Breast epithelium (tissue), 4 donors: Measurements from ENCODE around the gene ANKRD39. TPM values are rescaled to one million over a fixed set of nuclear protein-coding genes. Genes with fewer than 3 reads are reported as not detected.
"Not testable (repeated sequence)": the region's sequence is repeated elsewhere in the genome, so short reads cannot be mapped to it uniquely, and the experiment has no call there.

Source experiments
- DNase-seq, 2 donors: peaks; one replicate each; pipeline ENCODE4 v3.0.0-alpha.2; 2019; ENCODE audit warnings: low spot score in 2 of 2
- H3K27ac ChIP-seq, 2 donors: fragments of 200-600 bp; sonication (generic) in 1 of 2; one replicate each; pipeline ENCODE4 v1.5.1; 2016 to 2019; ENCODE audit warnings: mild to moderate bottlenecking in 1 of 2
- H3K27me3 ChIP-seq, 2 donors: fragments of 200-600 bp; sonication (generic) in 1 of 2; one replicate each; pipeline versions ENCODE4 v1.5.1 to v1.6.0; 2017 to 2019; ENCODE audit warnings: control low read depth in 1 of 2, mild to moderate bottlenecking in 1 of 2
- H3K36me3 ChIP-seq: fragments of 200-600 bp; one replicate; pipeline ENCODE4 v1.5.1; 2019
- H3K4me1 ChIP-seq, 2 donors: fragments of 200-600 bp; sonication (generic); one replicate each; pipeline ENCODE4 v1.5.1; 2016 to 2019; ENCODE audit warnings: control low read depth in 1 of 2
- H3K4me3 ChIP-seq, 3 donors: fragments of 200-600 bp; sonication (generic); 1 replicate in 2 of 3; 2 replicates in 1 of 3; pipeline ENCODE4 v1.5.1; 2016 to 2019; ENCODE audit warnings: mild to moderate bottlenecking in 3 of 3, moderate library complexity in 2 of 3
- H3K9me3 ChIP-seq, 2 donors: fragments of 200-600 bp; sonication (generic) in 1 of 2; one replicate each; pipeline ENCODE4 v1.5.1; 2016 to 2019; ENCODE audit warnings: control low read depth in 1 of 2
- POLR2A ChIP-seq: fragments of 450-650 bp; IDR thresholded peaks from one replicate; pipeline ENCODE4 v1.6.1; 2016; ENCODE audit warnings: antibody characterized with exemption, mild to moderate bottlenecking, moderate library complexity
- POLR2AphosphoS5 ChIP-seq, 3 donors: sonication (generic); formaldehyde crosslinking; IDR thresholded peaks; one replicate each; pipeline ENCODE4 v1.6.1; 2017; ENCODE audit warnings: antibody characterized with exemption in 3 of 3
- intact Hi-C: fragments of 100-400 bp; cut with DNase I; formaldehyde crosslinking; loops from one replicate; pipeline ENCODE4 v1.15.1; 2023; ENCODE audit warnings: low total_unique reads
- total RNA-seq, 3 donors: library from RNA; depleted of rRNA; stranded (reverse); fragments of >200 nt; gene quantifications; one replicate each; pipeline ENCODE4 v1.1.0, GENCODE V29; 2016
- TF ChIP-seq, protein P1 (sequence below), 3 donors: fragments of 450-650 bp; IDR thresholded peaks; one replicate each; pipeline ENCODE4 v1.5.1; 2016 to 2017; ENCODE audit warnings: antibody characterized with exemption in 3 of 3, mild to moderate bottlenecking in 3 of 3, moderate library complexity in 3 of 3

The ANKRD39 gene
- total RNA-seq, 3 donors from 2014 or later, result 8.8 to 15.8 (median 9.2) TPM

DNA sequence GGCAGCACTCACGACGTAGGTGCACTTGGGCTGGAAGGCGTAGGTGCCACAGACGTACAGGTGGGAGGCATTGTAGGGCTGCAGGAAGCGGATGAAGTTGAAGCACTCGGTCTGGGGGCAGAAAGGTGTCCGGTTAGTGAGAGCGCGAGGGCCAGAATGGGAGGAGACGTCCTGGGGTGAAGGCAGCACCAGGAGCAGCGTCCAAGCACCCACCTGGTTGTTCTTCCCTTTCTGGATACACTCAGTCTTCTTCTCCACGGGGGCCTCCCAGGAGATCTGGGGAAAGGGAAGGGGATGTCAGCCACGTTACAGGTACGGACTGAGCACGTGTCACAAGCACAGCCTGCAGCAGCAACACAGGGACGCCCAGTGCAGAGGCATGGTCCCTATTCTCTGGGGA lies 7.8 kb upstream of the ANKRD39 start:
- H3K27ac ChIP-seq, result peak overlapping the region in 1 of 2 donors; percentile 96
- peak overlapping the region in 1 of 3 donors; percentile 99 for H3K4me3 ChIP-seq
- peaks cover 0 to 16% of the 10 kb centered on the region in 2 donors for H3K4me1 ChIP-seq
- intact Hi-C loops, result loop anchor here (5.0 kb wide), 1 partner anchor 87 kb away; no protein-coding TSS in a partner anchor
- no peaks in the 10 kb centered on the region for H3K27me3 ChIP-seq
- TF ChIP-seq POLR2A (no peak), POLR2AphosphoS5 (IDR thresholded peaks at IDR 0.05) (no peak)
- TF ChIP-seq, protein P1, sequence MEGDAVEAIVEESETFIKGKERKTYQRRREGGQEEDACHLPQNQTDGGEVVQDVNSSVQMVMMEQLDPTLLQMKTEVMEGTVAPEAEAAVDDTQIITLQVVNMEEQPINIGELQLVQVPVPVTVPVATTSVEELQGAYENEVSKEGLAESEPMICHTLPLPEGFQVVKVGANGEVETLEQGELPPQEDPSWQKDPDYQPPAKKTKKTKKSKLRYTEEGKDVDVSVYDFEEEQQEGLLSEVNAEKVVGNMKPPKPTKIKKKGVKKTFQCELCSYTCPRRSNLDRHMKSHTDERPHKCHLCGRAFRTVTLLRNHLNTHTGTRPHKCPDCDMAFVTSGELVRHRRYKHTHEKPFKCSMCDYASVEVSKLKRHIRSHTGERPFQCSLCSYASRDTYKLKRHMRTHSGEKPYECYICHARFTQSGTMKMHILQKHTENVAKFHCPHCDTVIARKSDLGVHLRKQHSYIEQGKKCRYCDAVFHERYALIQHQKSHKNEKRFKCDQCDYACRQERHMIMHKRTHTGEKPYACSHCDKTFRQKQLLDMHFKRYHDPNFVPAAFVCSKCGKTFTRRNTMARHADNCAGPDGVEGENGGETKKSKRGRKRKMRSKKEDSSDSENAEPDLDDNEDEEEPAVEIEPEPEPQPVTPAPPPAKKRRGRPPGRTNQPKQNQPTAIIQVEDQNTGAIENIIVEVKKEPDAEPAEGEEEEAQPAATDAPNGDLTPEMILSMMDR (IDR thresholded peaks at IDR 0.05), result no peak
- H3K9me3 ChIP-seq, result no peaks in the 10 kb centered on the region
- no peak for DNase-seq
- no peaks in the 10 kb centered on the region for H3K36me3 ChIP-seq

DNA sequence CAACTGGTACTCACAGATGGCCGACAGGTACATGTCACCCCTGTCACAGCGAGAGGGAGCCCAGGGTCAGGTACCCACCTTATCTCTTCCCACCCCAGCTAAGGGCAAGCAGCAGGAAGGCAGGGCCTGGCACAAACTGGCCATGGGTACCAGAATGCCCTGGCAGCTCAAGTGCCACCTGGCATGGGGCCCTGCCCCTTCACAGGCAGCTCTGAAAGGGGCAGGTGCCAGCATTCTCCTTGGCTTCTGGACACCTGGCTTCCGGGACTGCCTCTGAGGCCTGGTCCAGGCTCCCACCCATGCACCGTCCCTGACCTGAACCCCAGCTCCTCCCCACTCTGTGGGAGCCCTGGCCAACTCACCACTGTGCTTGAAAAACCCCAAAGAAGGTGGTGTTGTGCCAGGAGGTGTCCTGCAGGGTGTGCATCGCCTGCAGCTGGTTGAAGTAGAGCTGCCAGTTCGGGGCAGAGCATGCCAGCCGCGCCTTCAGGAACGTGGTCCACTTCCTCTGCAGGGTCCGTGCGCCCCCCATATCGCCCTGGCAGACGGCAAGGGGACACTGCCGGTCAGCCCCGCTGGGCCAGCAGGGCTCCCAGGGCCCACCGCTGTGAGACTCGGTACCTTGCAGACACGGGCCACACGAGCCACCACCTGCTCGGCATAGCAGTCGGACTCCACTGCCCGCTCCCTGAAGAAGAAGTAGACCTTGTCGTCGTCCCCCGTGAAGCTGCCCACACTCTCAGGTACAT lies 6.7 kb upstream of the ANKRD39 start:
- no peaks in the 10 kb centered on the region for H3K27me3 ChIP-seq
- peak overlapping the region in 1 of 3 donors; percentile 15 for H3K4me3 ChIP-seq
- DNase-seq, result no peak
- peaks cover 0 to 16% of the 10 kb centered on the region in 2 donors for H3K4me1 ChIP-seq
- intact Hi-C loops, result loop anchor here (5.0 kb wide), 1 partner anchor 88 kb away; no protein-coding TSS in a partner anchor
- H3K9me3 ChIP-seq, result no peaks in the 10 kb centered on the region
- TF ChIP-seq POLR2A, result no peak
- TF ChIP-seq, protein P1 (IDR thresholded peaks at IDR 0.05), result no peak
- TF ChIP-seq POLR2AphosphoS5 (IDR thresholded peaks at IDR 0.05), result no peak
- H3K36me3 ChIP-seq, result no peaks in the 10 kb centered on the region
- H3K27ac ChIP-seq, result peak overlapping the region; percentile 13 to 96

DNA sequence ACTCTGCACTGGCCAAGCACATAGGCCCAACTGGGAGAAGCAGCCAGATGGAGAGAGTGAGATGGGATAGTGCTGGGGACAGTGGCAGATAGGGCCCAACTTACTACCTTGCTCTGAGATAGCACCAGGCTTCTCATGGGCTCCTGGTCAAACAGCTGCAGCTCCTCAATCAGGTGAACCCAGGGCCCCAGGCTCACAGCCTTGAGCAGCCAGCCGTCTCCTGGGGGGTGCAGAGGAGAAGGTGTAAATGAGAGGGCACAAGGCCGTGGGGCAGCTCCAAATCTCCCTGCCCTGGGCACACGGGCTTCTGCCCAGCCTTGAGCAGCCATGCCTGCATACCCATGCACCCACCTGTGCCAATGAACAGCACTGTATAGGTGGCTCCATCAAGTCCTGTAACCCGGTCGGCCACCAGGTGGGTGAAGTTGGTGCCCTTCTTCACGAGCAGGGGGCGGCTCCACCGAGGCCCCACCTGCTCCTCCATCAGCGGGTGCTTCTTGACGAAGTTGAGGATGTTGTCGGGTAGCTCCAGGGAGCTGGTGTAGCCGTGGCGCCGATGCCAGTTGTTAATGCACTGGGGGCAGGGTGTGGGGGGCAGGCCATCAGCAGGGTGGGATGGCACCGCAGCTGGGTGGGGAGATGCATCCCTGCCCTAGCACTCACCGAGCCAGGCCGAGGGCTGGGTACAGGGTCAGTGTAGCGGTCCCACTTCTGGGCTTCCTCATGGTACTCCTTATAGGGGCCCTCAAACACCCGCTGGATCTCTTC lies 5.9 kb upstream of the ANKRD39 start:
- no peak for DNase-seq
- Histone ChIP-seq H3K36me3 (no peaks in the 10 kb centered on the region), H3K27ac (peak overlapping the region in 1 of 2 donors; percentile 96), H3K9me3 (no peaks in the 10 kb centered on the region), H3K4me3 (no peak overlapping the region), H3K27me3 (no peaks in the 10 kb centered on the region), H3K4me1 (peaks cover 6 to 18% of the 10 kb centered on the region in 2 donors)
- TF ChIP-seq POLR2AphosphoS5 (IDR thresholded peaks at IDR 0.05), result no peak
- TF ChIP-seq, protein P1 (IDR thresholded peaks at IDR 0.05), result no peak
- no peak for TF ChIP-seq POLR2A
- intact Hi-C loops, result no loop called here

DNA sequence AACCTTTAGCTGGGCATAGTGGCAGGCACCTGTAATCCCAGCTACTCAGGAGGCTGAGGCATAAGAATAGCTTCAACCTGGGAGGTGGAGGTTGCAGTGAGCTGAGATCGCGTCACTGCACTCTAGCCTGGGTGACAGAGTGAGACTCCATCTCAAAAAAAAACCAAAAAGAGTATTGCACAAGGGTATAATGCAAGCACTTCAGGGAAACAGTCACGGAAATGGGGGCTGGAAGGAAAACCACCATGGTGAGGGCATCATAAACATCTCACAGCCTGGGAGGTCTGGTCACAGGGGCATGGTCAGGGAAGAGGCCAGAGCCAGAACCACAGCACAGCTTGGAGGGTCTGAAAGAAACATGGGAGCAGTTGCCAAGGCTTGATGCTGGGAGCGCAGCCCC lies 5.2 kb upstream of the ANKRD39 start:
- H3K4me3 ChIP-seq, H3K27me3 ChIP-seq, intact Hi-C loops, H3K9me3 ChIP-seq, DNase-seq, H3K36me3 ChIP-seq: not testable (repeated sequence)
- Histone ChIP-seq H3K27ac (peak overlapping the region in 1 of 2 donors; percentile 96), H3K4me1 (peaks cover 6 to 20% of the 10 kb centered on the region in 2 donors)

DNA sequence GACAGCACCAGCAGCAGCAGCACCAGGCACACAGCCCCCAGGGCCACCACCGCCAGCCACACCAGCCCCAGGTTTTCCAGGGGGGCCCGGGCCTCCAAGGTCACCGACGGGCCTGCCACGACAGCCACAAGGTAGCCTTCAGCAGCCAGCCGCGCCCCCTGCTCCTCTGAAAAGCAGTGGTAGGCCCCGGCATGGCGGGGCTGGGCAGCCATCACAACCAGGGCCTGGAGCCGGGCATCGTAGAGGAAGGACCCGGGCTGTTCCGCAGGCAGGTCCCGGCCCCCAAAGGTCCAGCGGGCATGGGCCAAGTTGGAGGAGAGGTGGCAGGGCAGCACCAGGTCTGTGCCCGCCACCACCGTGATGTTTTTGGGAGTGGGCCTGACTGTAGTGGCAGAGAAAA lies 3.3 kb upstream of the ANKRD39 start:
- Histone ChIP-seq H3K27me3 (no peaks in the 10 kb centered on the region), H3K4me1 (peaks cover 5 to 6% of the 10 kb centered on the region in 2 donors), H3K4me3 (no peak overlapping the region), H3K27ac (no peak overlapping the region), H3K36me3 (no peaks in the 10 kb centered on the region), H3K9me3 (no peaks in the 10 kb centered on the region)
- TF ChIP-seq POLR2AphosphoS5 (IDR thresholded peaks at IDR 0.05), result no peak
- intact Hi-C loops, result no loop called here
- no peak for DNase-seq
